GM23248 (cell line): ENCODE data around the gene HSP90B1.

Experiments
- EZH2 ChIP-seq: fragments of 200-600 bp; sonication (generic); IDR thresholded peaks from 2 replicates; pipeline ENCODE4 v1.6.1; 2018; ENCODE audit warnings: antibody characterized with exemption, mild to moderate bottlenecking; ENCODE audit not compliant: insufficient read depth, poor library complexity, severe bottlenecking
- EZH2phosphoT487 ChIP-seq: fragments of 200-600 bp; sonication (generic); IDR thresholded peaks from 2 replicates; pipeline ENCODE4 v1.6.1; 2018; ENCODE audit warnings: antibody characterized with exemption, moderate library complexity, mild to moderate bottlenecking, low read depth; ENCODE audit not compliant: insufficient read depth

DNA sequence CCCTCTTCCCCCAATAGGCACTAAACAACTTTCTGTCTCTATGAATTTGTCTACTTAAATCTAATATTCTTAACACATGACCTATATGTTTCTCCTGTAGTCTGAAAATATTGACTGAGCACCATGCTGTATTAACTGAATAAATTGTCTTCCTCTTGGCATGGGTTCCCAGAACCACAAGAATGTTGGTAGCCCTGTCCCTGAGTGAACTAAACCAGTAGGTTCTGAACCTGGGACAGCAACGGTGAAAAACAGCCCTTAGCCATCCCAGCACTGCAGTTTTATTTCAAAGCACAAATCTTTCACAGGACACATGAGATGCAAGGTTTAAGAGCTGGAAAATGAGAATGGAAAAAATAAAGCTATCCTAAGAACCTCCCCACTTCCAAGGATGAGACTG is 20.4 kb upstream of the HSP90B1 start:
- TF ChIP-seq EZH2 (no peak), EZH2phosphoT487 (no peak)
